ENCODE measurements around the gene FRMD4A. TPM values are rescaled to one million over a fixed set of nuclear protein-coding genes. Genes with fewer than 3 reads are reported as not detected.

FRMD4A gene
- total RNA-seq, 2 donors from 2014 or later, result 8.6 to 10.2 TPM

DNA sequence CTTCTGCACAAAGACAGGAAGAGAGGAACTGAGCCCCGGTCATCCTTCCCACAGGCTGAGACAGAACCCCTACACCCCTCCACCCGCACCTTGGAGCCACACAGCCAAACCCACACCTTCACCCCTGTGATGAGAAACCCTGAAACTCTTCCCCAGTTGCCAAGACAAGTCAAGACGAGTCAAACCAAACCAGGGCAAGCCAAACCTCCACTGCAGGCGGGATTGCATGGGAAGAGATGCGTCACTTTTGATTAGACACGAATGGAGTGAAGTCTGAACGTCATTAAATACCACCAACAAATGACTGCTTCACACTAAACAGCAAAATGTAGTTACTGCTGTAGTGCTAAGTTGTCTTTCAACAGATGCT, 670.2 kb downstream of the FRMD4A start:
- no peaks in the 10 kb centered on the region for H3K27me3 ChIP-seq
- H3K27ac ChIP-seq, result no peak overlapping the region
- no peaks in the 10 kb centered on the region for H3K4me1 ChIP-seq
- H3K9ac ChIP-seq (ENCODE audit: low read depth in 2 of 2, low read length in 2 of 2), result no peak overlapping the region
- no peaks in the 10 kb centered on the region for H3K36me3 ChIP-seq
- DNase-seq, result no peak
- H3K4me3 ChIP-seq, result no peak overlapping the region
- H3K9me3 ChIP-seq, result no peaks in the 10 kb centered on the region
- intact Hi-C loops (cut with DNase I), result no loop called here
- TF ChIP-seq, protein P1, sequence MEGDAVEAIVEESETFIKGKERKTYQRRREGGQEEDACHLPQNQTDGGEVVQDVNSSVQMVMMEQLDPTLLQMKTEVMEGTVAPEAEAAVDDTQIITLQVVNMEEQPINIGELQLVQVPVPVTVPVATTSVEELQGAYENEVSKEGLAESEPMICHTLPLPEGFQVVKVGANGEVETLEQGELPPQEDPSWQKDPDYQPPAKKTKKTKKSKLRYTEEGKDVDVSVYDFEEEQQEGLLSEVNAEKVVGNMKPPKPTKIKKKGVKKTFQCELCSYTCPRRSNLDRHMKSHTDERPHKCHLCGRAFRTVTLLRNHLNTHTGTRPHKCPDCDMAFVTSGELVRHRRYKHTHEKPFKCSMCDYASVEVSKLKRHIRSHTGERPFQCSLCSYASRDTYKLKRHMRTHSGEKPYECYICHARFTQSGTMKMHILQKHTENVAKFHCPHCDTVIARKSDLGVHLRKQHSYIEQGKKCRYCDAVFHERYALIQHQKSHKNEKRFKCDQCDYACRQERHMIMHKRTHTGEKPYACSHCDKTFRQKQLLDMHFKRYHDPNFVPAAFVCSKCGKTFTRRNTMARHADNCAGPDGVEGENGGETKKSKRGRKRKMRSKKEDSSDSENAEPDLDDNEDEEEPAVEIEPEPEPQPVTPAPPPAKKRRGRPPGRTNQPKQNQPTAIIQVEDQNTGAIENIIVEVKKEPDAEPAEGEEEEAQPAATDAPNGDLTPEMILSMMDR (IDR thresholded peaks at IDR 0.05), result no peak

DNA sequence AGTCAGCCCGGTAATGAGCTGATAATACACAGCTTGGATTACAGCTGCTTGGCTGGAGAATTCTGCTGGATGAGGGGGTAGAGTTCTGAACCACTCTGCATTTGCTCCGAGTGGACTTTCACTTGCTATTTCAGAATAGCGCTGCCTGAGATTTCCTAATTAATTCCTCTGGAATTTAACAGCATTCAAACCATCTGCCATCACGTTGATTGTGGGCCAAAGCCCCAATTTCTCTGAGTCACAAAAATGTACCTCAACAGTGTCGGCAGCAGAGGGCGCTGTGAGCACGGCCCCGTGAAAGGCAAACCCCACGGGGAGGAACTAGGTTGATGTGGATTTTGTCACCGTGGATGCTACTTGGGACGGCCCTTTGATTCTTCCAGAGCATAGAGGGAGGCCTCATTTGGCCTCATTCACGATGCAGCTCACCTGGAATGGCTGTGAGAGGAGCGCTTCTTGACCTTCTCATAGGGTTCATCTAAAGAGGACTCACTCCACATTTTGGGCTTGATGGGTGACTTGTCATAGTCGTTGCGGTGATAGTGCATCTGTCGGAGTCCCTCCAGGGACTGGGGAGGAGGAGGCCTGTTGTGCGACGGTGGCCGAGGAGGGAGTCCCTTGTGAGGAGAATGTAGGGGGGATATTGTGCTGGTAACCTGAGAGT, 670.7 kb downstream of the FRMD4A start:
- Histone ChIP-seq H3K27ac (no peak overlapping the region), H3K36me3 (no peaks in the 10 kb centered on the region), H3K4me1 (no peaks in the 10 kb centered on the region), H3K9ac (ENCODE audit: low read depth in 2 of 2, low read length in 2 of 2) (no peak overlapping the region), H3K27me3 (no peaks in the 10 kb centered on the region), H3K4me3 (no peak overlapping the region), H3K9me3 (no peaks in the 10 kb centered on the region)
- intact Hi-C loops (cut with DNase I), result loop anchor here (2.0 kb wide), 1 partner anchor 119 kb away; no protein-coding TSS in a partner anchor
- peak; percentile 61 for DNase-seq
- TF ChIP-seq, protein P1 (IDR thresholded peaks at IDR 0.05), result peak; percentile 81

DNA sequence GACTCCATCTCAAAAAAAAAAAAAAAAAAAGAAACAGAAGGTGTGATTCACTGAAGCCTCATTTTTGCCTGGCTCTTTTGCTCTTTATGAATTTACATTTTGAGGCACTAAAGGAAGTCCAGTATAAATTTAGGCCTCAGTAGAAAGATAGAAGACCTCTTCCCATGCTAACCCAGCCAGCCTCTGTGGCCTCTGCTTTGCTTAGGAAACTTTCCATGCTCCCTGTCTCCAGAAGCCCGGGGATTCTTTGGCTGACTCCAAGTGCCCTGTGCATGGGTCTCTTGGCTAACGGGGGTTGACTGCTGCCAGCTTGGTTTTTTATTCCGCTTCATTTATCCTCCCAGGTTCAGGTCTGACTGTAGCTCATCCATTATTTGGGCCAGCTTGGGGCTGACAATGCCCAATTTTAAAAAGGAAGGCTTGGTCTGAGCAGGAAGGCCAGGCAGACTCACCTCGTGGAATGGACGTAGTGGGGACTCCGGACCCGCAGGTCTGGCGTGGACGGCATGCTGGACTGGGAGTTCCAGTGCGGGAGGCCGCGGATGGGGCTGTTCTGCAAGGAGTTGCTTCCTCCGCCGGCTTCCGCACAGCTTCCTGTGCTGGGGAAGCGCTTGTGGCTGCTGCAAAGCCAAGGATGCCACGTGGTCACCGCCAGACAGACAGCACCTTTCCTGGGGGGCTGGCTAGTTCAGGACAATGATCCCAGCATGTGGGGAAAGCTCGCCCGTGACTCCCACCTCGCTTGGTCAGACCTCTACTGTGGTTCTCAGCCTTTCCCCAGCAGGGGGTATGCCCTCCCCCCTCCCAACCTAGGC, 671.6 kb downstream of the FRMD4A start:
- H3K4me3 ChIP-seq, result no peak overlapping the region
- TF ChIP-seq, protein P1 (IDR thresholded peaks at IDR 0.05), result no peak
- no peaks in the 10 kb centered on the region for H3K36me3 ChIP-seq
- H3K4me1 ChIP-seq, result no peaks in the 10 kb centered on the region
- no peak overlapping the region for H3K9ac ChIP-seq (ENCODE audit: low read depth in 2 of 2, low read length in 2 of 2)
- H3K9me3 ChIP-seq, result no peaks in the 10 kb centered on the region
- no peak overlapping the region for H3K27ac ChIP-seq
- intact Hi-C loops (cut with DNase I), result loop anchor here (2.0 kb wide), 1 partner anchor 120 kb away; no protein-coding TSS in a partner anchor
- peak; percentile 23 for DNase-seq
- no peaks in the 10 kb centered on the region for H3K27me3 ChIP-seq

DNA sequence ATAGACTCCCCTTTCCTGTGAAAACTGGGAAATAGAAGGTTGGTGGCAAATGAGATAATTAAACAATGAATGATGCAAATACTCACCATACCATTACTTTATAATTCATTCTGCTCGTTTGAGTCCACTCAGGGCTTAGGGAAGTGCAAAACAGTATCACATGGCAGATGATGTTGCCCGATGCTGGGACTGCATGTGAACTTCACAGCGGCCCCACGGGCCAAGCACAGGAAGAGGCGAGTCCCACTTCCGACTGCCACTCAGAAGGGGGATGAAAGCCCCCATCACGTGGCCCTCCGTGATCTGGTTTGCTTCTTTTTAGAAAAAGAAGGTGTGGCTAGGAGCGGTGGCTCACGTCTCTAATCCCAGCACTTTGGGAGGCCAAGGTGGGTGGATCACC, 672.5 kb downstream of the FRMD4A start:
- intact Hi-C loops (cut with DNase I), result loop anchor here (2.0 kb wide), 1 partner anchor 121 kb away; no protein-coding TSS in a partner anchor
- no peaks in the 10 kb centered on the region for H3K36me3 ChIP-seq
- H3K27ac ChIP-seq, result no peak overlapping the region

DNA sequence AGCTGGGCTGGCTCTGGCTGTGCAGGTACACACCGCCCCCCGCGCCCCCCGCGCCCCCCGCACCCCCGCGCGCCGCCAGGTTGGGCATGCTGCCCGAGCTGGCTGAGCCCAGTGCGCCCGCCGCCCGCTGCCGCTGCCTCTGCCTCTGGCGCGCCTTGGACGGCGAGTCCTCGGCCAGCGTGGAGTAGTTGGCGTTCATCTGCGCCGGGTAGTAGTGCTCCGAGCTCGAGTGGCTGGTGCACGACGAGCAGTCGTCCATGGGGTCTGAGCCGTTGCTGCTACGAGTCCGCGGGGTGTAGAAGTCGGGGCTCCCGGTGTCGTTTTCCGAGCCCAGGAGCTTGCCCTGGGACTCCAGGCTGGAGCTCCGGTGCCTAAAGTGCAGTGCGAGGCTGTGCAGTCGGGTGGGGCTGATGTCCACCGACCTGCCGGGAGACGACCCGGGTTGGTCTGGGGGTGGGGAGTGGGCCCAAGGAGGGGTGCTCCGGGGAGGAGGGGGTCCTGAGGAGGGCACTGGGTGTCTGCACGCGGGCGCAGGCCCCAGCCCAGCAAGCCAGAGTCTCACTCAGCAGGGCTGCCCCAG, 673.5 kb downstream of the FRMD4A start:
- intact Hi-C loops (cut with DNase I), result no loop called here
- DNase-seq, result no peak
- no peak overlapping the region for H3K9ac ChIP-seq (ENCODE audit: low read depth in 2 of 2, low read length in 2 of 2)
- H3K4me3 ChIP-seq, result no peak overlapping the region
- no peak overlapping the region for H3K27ac ChIP-seq
- TF ChIP-seq, protein P1 (IDR thresholded peaks at IDR 0.05), result no peak
- H3K36me3 ChIP-seq, result no peaks in the 10 kb centered on the region
- H3K27me3 ChIP-seq, result no peaks in the 10 kb centered on the region
- H3K9me3 ChIP-seq, result no peaks in the 10 kb centered on the region
- no peaks in the 10 kb centered on the region for H3K4me1 ChIP-seq

More for the DNA sequence above, 672.5 kb downstream of the FRMD4A start:
- H3K9me3 ChIP-seq, result no peaks in the 10 kb centered on the region
- H3K27me3 ChIP-seq, result no peaks in the 10 kb centered on the region
- DNase-seq, result no peak
- no peak overlapping the region for H3K4me3 ChIP-seq
- TF ChIP-seq, protein P1 (IDR thresholded peaks at IDR 0.05), result no peak
- H3K9ac ChIP-seq (ENCODE audit: low read depth in 2 of 2, low read length in 2 of 2), result no peak overlapping the region
- no peaks in the 10 kb centered on the region for H3K4me1 ChIP-seq
